Activated gamma-delta T cell treated with Interleukin-2 at 50 U/mL for 16 hours (primary cell): Measurements from ENCODE around the gene LIG3.
"Not testable (repeated sequence)": the region's sequence is repeated elsewhere in the genome, so short reads cannot be mapped to it uniquely, and the experiment has no call there.

Experiments used
- DNase-seq: peaks from one replicate; pipeline ENCODE4 v3.0.0-alpha.2; 2020

The LIG3 gene

DNA sequence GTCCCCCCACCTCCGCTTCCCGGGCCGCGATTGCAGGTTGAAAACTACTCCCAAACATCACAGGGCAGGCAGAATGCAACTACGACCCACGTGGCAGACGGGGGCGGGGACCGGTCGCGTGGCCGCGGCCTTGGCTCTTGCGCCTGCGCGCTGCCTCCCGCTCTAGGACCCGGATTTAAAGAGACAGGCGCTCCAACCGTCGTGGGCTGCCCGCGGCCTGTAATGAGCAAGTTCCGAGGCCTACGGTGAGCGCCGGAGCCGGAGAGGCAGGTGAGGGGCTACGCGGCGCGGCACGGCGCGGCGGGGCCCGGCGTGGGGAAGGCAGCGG is at the start of gene LIG3:
LIG3 (plus strand) TSS at position 160 of the 328 bp plus-strand sequence. CDS start 2,494 bp downstream, outside the sequence.
- DNase-seq, result peak; percentile 91

DNA sequence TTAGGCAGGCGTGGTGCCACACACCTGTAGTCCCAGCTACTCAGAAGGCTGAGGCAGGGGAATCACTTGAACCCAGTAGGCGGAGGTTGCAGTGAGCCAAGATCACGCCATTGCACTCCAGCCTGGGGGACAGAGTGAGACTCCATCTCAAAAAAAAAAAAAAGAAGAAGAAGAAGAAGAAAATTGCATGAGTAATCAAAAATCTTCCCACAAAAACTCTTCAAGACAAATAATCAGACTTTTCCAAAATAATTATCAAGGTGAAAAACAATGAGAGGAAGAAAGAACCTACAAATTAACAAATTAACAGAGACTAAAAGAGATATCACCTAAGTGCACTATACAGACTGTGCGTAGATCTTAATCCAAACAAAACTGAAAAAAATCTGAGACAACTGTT is 29.5 kb upstream of the LIG3 start:
- DNase-seq, result not testable (repeated sequence)

DNA sequence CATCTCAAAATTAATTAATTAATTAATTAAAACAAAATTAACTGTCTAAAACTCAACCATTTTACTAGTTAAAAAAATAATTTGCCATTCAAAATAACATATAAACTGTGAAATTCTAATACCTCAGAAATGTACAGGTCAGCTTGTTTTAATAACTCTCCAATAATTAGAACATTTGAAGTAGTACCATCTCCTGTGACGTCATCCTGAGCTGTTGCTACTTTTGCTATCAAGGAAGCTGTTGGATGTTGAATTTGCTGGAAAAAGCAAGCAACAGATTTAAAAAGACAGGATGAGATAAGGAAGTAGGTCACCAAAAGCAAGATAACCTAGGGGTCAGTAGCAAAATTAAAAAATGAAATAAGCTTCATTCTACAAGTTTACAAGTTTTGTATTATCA is 21.9 kb upstream of the LIG3 start:
- DNase-seq, result no peak

DNA sequence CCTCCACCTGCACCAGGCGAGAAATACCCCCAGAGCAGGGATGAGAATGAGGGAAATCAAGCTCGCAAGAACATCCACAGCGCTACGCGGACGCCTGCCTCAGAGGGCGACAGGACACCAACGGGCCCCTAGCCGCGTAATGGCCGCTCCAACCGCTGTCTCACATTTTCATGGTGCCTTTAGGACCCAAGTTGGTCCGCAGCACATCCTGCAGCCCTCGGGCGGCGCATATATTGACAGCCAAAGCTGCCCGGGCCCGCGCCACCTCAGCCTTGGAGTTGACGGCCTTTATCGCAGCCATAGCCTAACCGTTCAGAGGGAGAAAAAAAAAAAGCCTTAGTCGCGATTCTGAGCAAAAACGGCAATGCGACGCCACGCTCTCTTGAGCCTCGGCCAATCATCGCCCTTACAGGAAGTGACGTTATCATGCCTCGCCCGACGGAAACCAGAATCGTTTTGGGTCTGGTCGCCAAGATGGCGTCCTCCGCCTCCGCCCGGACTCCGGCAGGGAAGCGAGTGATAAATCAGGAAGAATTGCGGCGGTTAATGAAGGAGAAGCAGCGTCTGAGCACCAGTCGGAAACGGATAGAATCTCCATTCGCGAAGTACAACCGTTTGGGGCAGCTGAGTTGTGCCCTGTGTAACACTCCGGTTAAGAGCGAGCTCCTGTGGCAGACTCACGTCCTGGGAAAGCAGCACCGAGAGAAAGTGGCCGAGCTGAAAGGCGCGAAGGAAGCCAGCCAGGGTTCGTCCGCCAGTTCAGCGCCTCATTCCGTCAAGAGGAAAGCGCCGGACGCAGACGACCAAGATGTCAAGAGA is 19.0 kb upstream of the LIG3 start, which contains the start of the genes CCT6B and ZNF830:
CCT6B (minus strand) TSS at position 368 of the 819 bp plus-strand sequence; CDS start at position 301, 67 bp downstream.
ZNF830 (plus strand) TSS at position 448 of the 819 bp plus-strand sequence; CDS start at position 475, 27 bp downstream.
- peak; percentile 85 for DNase-seq

DNA sequence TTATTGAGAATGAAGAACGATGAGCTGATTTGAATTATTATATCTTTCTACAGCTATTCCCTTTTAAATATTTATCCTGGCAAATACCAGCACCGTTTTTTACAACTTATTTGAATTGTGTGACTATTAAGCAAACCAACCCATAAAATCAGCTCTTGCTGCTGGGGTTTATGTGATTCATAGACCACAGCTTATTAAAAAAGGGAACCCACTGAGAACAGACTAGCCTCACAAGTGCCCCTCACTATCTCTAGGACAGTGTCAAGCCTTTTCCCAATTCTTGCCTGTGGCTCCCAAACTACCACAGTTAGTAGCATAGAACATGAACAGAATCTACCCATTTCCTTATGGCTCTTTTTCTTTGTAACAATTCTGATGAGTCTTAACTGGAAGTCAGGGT is 6.1 kb upstream of the LIG3 start:
- no peak for DNase-seq

DNA sequence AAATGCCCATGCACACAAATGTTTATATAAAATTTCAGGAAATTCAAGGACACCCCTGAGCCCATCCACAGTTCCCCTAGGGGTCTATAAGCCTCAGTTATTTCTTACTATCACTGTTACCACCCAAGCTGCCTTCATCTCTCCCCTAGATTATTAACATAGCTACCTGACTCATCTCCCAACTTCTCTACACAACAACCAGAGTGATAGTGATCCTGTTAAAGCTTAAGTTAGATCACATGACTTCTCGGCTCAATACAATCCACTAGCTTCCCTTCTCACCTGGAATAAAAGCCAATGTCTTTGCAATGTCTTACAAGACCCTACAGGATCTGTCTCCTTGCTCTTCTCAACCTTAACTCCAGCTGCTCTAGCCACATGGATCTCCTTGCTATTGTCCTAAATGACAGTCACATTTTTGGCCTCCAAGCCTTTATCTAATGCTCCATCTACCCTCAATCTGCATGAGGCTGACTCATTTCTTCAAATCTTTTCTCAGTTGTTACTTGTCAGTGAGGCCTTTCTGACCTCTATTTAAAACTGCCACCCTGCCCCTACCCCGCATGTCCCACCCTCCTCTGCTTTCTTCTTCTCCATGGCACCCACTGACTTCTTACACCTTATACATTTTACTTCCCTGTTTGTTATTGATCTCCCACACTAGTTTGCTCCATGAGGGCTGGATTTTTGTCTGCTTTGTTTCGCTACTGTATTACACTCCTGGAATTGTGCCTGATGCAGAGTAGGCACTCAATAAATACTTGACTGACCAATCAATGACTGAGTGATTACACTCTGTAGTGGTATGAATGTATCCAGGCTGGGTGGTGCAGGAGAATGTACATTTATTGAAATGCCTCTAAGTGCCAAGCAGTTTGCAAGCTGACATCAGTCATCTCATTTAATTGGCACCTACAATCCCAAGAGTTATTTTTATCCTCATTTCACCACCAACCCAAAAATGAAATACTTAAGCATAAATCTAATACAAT is 5.2 kb upstream of the LIG3 start:
- DNase-seq, result no peak

DNA sequence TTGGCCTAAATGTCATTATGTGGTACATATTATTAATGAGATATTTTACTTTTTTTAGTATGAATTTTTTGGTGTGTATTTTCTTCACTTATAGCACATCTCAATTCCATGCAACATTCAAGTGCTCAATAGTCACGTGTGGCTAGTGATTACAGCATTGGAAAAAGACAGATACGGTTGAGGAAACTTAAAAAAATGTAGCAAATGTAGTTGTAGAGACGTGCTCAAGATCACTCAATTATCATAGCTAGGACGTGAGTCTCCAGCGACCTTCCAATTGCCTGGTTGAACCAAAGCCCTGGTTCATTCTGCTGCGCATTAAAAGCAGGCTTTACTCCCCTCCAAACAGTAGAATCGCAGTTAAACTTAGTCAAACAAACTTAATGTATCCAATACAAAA is 1.2 kb upstream of the LIG3 start:
- no peak for DNase-seq

DNA sequence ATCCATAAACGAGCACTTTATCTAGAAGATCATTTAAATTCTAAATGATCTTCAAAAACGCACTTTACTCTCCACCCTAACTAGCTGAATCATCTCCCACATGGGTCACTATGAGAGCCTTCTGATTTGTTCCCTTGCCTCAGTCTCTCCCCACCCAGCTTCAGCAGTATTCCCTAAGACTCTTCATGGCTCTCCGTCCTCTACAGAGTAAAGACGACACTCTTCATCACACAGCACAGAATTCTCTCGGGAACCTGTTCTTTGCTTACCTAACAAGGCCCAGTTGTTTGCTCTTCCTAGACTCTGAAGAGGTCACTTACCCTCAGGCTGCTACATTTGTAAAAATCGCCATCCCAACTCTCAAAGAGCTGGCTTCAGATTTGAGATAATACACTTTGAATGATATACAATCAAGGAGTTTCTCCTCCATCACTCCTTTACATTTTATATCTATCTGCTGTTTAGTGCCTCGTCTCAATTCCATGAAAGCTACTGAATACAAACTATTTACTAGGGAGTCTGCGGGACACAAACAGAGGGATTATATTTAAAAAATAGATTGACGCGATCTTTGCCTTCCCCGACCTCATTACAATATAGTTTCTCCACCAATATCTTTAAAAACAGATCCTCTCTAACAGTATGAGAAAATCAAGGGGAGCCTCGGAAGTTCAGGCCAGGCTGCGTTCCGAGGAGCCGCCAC is 511 bp upstream of the LIG3 start:
- DNase-seq, result no peak

DNA sequence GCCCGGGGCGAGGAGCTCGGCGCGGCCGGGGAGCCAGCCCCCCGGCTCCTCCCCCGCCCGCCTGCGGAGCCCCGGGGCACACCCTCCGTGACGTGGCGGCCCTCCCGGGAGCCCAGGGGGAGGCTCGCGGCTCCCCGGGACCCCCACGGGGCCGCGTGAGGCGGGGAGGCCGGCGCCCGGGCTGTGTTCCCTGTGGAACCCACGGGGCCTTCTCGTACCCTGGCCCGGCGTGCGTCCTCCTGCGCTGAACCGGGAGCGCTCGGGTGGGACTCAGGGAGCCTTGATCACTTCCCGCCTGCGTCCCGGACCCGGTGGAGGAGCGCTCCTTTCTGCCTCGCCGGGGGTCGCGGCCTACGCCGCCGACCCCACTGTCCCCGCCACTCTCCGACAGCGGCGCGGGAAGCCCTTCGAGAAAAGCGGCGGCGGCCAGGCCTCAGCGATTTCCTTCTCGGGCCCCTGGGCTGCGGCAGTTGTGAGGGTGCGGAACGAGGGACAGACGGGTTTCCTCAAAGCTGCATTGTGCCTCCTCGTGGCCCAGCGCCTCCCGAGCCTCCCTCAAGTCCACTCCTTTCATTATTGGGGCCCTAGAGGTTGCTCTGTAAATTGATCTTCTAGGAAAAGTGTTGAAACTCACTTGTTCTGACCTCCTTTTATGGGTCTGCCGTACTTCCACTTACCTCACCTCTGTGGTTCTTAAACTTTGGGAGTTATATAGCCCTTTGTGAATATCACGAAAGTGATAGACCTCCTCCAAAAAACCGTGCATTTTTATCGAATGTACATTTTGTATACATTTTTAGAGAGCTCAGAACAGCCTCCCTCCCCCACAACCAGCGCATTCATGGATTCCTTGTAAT is 597 bp downstream of the LIG3 start:
- DNase-seq, result peak; percentile 68

DNA sequence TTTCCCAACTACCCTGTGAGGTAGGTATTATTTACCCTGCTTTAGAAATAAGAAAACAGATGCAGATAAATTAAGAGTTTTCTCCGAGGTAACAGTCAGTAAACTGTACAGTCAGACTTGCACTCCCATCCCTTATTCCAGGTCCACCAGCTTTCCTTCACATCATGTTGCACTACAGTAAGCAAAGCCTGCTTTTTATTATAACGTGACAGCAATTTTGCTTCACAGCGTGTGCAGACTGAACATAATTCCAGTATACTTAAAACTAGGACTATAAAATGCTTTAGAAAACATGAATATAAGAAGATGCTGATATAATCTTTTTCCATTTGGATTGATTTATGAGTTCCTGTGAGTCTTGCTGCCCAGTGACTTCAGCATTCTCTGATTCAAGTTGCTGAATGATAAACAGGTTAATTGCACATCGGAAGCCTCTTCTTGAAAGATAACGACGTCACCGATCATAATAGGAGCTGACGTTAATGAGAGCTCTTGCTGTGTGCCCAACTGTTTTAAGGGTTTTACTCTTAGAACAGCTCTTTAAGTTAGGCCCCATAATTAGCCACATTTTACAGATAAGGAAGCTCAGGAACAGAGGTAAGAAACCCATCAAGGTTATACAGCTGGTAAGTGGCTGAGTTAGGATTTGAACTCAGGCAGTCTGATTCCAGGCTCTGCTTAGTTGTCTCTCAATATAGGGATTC is 1.4 kb downstream of the LIG3 start:
- DNase-seq, result no peak

DNA sequence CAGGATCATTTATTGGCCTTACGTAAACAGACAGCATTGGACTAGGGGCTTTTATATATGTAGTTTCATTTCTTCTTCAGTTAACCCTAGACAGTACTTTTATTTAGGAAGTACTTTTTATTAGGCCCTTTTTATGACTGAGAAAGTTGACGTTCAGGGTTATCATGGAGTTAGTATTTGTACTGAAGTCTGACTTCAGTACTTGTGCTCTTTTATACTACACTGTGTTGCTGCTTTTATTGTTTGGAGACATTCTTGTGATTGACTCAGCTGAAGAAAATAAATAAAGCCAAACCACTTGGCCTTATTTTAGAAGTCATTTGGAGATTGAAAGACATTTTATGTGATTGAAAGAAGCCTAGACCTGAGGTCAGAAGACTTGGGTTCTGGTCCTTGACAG is 6.9 kb downstream of the LIG3 start:
- no peak for DNase-seq

DNA sequence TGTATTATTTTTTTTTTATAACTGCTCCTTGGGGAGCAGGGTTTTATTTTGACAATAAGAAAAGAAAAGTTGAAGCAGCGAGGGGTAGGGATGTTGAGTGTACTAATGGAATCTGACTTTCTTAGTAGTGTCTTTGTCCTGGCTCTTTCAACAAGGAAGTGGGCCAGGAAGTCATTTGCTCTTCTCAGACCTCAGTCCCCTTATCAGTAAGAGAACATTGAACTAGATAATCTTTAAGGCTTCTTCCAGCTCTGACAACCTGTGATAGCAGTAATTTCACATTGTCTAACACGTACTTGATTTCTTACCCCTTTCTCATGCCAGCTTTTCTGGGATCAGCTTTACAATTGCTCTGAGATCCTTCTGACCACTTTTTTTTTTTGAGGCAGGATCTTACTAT is 8.3 kb downstream of the LIG3 start:
- DNase-seq, result no peak

DNA sequence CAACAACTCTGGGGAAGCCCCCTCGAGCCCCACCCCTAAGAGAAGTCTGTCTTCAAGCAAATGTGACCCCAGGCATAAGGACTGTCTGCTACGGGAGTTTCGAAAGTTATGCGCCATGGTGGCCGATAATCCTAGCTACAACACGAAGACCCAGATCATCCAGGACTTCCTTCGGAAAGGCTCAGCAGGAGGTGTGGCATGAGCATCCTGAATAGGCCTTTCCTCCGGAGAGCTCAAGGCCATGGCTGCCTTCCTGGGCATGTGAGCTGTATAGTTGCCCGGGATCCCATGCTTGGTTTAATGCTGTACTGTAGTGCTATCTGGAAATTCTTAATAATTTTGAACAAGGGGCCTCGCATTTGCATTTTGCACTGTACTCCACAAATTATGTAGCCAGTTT is 9.2 kb downstream of the LIG3 start:
- DNase-seq, result no peak

DNA sequence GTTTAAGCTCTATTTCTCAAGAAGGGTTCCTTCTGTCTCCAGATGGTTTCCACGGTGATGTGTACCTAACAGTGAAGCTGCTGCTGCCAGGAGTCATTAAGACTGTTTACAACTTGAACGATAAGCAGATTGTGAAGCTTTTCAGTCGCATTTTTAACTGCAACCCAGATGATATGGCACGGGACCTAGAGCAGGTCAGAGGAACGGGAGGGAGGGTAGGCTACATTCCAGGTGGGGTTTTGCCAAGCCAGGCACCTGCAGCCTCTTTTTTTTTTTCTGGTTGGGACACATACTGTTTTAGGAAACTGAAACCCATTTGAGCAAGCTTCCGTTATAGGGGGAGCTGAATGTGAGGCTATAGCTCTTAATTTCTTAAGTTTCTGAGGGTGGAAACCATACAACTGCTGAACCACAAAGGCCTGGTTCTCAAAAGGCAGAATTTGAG is 10.6 kb downstream of the LIG3 start:
- no peak for DNase-seq

DNA sequence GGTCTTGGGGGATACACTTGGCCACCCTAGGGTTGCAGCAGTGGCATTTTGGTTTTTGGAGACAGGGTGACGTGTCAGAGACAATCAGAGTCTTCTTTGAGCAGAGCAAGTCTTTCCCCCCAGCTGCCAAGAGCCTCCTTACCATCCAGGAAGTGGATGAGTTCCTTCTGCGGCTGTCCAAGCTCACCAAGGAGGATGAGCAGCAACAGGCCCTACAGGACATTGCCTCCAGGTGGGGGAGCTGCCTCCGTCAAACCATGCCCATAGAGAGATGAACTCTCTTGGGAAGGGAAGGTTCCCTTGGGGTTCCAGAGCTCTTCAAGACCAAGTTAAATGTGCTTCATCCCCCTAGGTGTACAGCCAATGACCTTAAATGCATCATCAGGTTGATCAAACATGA is 11.3 kb downstream of the LIG3 start:
- no peak for DNase-seq

DNA sequence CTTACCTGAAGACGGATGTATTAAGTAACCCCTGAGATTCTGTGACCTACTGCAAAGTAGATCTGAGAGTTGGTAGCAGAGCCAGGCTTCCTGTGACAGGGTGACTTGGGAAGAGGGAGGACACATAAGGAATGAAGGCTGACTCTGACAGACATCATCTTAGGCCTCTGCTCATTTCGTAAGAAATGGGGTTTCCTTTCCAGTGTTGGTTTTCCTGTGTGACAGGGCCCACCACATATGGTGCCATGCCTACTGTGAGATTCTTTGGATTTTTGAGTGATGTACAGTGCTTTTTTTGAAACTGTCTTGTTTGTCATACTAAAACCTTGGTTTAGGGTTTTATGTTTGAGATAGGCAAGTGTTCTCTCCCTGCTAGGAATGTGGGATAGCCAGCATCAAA is 12.7 kb downstream of the LIG3 start:
- DNase-seq, result no peak

DNA sequence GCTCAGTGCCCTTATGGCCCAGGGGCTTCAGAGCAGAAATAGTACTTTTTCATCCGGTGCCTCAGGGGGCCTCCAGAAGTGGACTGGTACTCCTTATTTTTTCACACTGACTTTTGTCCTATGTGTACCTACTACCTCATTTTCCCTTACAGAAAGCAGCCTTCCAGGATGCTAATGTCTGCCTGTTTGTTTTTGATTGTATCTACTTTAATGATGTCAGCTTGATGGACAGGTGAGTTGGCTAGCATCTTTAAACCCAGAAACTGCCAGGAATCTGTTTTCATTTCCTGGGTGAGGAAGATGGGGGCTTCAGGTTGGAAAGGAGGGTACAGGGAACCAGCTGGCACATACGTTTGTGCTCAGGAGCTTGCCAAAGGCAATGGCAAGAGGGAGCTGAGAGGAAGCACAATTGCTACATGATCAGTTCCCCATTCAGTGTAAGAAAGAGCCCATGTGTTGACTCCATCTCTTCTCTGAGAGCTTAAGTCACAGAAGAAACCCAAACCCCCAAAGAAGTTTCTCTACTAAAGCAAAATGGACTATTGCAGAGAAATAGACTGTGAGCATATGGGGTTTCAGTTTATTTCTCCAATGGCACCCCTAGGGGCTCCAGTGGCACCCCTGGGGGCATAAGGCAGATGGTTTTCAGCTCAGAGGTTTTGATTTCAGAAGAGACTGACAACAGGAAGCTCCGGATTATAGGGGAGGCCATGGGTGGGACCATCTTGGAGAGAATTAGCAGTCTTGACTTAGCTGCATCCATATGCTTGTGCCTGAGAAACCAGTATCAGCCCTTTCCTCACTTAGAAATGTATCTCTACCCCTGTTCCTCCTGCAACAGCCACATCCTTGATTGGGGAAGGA is 16.3 kb downstream of the LIG3 start:
- DNase-seq, result no peak

DNA sequence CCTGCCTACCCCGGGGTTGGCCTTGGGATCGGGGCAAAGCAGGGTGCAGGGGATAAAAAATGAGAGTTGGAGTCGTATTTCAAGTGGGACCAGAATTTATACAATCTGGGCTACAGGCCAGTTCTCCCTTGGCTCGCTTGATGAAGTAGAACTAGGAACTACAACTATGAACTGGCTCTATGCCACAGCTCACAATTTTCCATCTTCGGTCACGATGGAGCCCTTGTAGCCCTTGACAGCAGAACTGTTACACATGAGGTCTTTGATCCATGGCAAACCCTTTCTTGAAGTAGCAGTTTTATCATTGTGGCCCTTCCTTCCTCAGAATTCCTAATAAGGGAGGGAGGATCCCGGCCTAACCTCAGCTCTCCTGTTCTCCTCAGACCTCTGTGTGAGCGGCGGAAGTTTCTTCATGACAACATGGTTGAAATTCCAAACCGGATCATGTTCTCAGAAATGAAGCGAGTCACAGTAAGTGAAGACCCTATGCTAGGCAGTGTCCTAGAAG is 17.1 kb downstream of the LIG3 start:
- DNase-seq, result no peak

DNA sequence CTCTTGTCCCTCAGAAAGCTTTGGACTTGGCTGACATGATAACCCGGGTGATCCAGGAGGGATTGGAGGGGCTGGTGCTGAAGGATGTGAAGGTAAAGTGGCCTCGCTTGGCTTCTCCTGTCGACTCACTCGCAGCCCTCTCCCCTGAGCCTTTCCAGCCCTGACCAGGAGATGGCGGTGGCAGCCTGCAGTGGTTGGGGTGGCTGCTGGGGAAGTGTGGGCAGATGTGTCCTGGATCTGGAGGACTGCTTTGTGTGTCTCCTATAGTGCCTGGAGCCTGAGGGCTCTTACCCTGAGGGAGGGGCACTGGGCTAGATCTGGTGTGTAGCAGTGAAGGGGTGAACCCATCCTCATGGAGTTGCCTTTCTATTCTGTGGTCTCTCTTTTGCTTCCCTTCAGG is 17.9 kb downstream of the LIG3 start:
- peak; percentile 71 for DNase-seq

DNA sequence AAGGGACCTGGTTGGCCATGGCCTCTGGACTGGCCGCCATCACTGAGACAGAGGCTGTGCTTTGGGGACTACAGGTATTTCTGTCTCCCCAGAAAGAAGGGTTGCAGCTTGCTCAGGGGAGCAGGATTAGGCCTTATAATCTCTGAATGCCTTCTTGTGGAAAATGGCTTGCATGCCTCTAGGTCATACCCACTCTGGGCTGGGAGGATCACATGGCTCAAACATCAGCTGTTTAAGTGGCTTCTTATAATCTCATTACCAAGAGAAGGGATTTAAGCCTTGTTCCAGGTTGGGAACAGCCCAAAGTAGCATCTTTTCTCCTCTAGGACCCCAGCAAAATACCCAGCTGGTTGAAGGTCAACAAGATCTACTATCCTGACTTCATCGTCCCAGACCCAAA is 19.1 kb downstream of the LIG3 start:
- DNase-seq, result no peak
